HUES48 (cell line): Measurements from ENCODE around the gene MED20.

ENCODE experiments used
- H3K27ac ChIP-seq: one replicate; pipeline ENCODE4 v1.7.0; 2013; ENCODE audit warnings: low read depth, low read length, inconsistent platforms
- H3K27me3 ChIP-seq: 2 replicates; pipeline ENCODE4 v1.6.1; 2013; ENCODE audit warnings: mild to moderate bottlenecking, low read length; ENCODE audit not compliant: control insufficient read depth, insufficient read depth
- H3K36me3 ChIP-seq: 2 replicates; pipeline ENCODE4 v1.6.1; 2013; ENCODE audit warnings: low read length; ENCODE audit not compliant: control insufficient read depth, insufficient read depth
- H3K4me1 ChIP-seq: 2 replicates; pipeline ENCODE4 v1.6.1; 2013; ENCODE audit warnings: mild to moderate bottlenecking, low read length; ENCODE audit not compliant: control insufficient read depth, insufficient read depth
- H3K4me3 ChIP-seq: 2 replicates; pipeline ENCODE4 v1.5.1; 2013; ENCODE audit warnings: mild to moderate bottlenecking, low read depth, low read length
- H3K9ac ChIP-seq: 2 replicates; pipeline ENCODE4 v1.6.1; 2013; ENCODE audit warnings: mild to moderate bottlenecking, low read depth, low read length, moderate library complexity
- H3K9me3 ChIP-seq: 2 replicates; pipeline ENCODE4 v1.6.1; 2013; ENCODE audit warnings: low read length; ENCODE audit not compliant: control insufficient read depth, insufficient read depth

The MED20 gene, protein sequence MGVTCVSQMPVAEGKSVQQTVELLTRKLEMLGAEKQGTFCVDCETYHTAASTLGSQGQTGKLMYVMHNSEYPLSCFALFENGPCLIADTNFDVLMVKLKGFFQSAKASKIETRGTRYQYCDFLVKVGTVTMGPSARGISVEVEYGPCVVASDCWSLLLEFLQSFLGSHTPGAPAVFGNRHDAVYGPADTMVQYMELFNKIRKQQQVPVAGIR

GRCh38 chr6:41920921-41921711, at the start of gene MED20, which contains the start of gene BYSL:
Gene MED20 (minus strand): TSS chr6:41921139. CDS start chr6:41921018, 121 bp downstream.
Gene BYSL (plus strand): TSS chr6:41921499. CDS start chr6:41921563, 64 bp downstream.
- no peaks in the 10 kb centered on the region for H3K9me3 ChIP-seq
- peak within 1 kb of the TSS; percentile 98 for H3K4me3 ChIP-seq
- H3K27ac ChIP-seq: peak within 1 kb of the TSS; percentile 100
- peaks cover 35% of the 10 kb centered on the region for H3K36me3 ChIP-seq
- H3K9ac ChIP-seq: peak within 1 kb of the TSS; percentile 98
- peaks cover 8% of the 10 kb centered on the region for H3K4me1 ChIP-seq
- H3K27me3 ChIP-seq: no peaks in the 10 kb centered on the region

DNA sequence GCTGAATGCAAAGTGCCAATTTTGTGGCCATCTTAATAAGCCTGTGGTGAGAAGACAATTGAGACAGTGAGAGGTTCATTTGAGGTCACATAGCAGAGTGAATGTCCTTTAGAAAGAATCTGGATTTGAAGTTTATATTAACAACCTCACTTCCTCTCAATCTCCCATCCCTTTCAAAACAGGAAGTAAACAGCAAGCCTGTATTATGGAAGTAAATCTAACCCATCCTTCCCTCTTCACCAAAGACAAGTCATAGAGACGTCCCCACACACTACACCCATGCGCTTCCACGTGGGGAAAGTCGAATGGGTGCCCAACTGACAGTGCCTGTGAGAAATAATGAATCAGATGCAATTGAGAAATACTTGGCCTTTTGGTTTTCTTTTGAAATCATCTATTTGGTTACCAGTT, 49.5 kb upstream of the MED20 start:
- Histone ChIP-seq H3K9me3 (no peaks in the 10 kb centered on the region), H3K36me3 (no peaks in the 10 kb centered on the region), H3K27me3 (no peaks in the 10 kb centered on the region), H3K27ac (no peak overlapping the region), H3K4me1 (peaks cover 24% of the 10 kb centered on the region), H3K4me3 (no peak overlapping the region), H3K9ac (no peak overlapping the region)

- H3K9ac ChIP-seq: peak overlapping the region; percentile 44; the same call in 1 of the 2 replicates
- peaks cover 40% of the 10 kb centered on the region for H3K4me1 ChIP-seq
- no peak overlapping the region for H3K4me3 ChIP-seq
- no peaks in the 10 kb centered on the region for H3K9me3 ChIP-seq
- H3K36me3 ChIP-seq: no peaks in the 10 kb centered on the region
- peak overlapping the region; percentile 94 for H3K27ac ChIP-seq
- no peaks in the 10 kb centered on the region for H3K27me3 ChIP-seq
Observed at GRCh38 chr6:41967312-41968287, 46.7 kb upstream of the MED20 start.

GRCh38 chr6:41966961-41967311, 46.0 kb upstream of the MED20 start:
- Histone ChIP-seq H3K36me3 (no peaks in the 10 kb centered on the region), H3K9me3 (no peaks in the 10 kb centered on the region), H3K27me3 (no peaks in the 10 kb centered on the region), H3K9ac (peak overlapping the region; percentile 44), H3K4me3 (no peak overlapping the region), H3K4me1 (peaks cover 40% of the 10 kb centered on the region), H3K27ac (peak overlapping the region; percentile 94)

GRCh38 chr6:41966214-41966920, 45.4 kb upstream of the MED20 start:
- Histone ChIP-seq H3K27me3 (no peaks in the 10 kb centered on the region), H3K36me3 (no peaks in the 10 kb centered on the region), H3K4me1 (peaks cover 40% of the 10 kb centered on the region), H3K9ac (peak overlapping the region; percentile 44), H3K4me3 (no peak overlapping the region), H3K27ac (peak overlapping the region; percentile 94), H3K9me3 (no peaks in the 10 kb centered on the region)

- Histone ChIP-seq H3K27ac (peak overlapping the region; percentile 94), H3K9me3 (no peaks in the 10 kb centered on the region), H3K36me3 (no peaks in the 10 kb centered on the region), H3K4me3 (peak overlapping the region; percentile 39; the same call in 1 of the 2 replicates), H3K4me1 (peaks cover 40% of the 10 kb centered on the region), H3K27me3 (no peaks in the 10 kb centered on the region), H3K9ac (peak overlapping the region; percentile 45; the same call in 1 of the 2 replicates)
Observed at GRCh38 chr6:41965429-41966213, 44.7 kb upstream of the MED20 start.

- Histone ChIP-seq H3K4me1 (peaks cover 40% of the 10 kb centered on the region), H3K27me3 (no peaks in the 10 kb centered on the region), H3K27ac (no peak overlapping the region), H3K9ac (no peak overlapping the region), H3K36me3 (no peaks in the 10 kb centered on the region), H3K9me3 (no peaks in the 10 kb centered on the region), H3K4me3 (no peak overlapping the region)
Observed at GRCh38 chr6:41964201-41964887, 43.4 kb upstream of the MED20 start.

DNA sequence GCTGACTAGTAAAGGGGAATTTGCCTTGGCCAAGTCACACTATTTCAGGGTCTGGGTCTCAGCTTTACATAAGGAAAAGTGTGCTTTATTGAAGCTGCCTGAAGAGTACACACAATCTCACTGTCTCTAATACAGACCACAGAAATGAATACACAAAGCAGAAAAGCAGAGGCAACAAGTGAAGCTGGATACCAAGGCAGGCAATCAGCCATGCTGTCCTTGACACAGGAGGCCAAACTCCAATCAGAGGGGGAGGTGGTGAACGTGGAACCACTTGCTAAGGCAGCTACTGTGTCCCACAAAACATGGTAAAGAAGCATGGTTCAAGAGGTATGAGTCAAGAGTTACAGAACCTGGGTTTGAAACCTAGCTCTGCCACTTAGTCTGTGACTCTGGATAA, 42.4 kb upstream of the MED20 start:
- no peak overlapping the region for H3K9ac ChIP-seq
- peaks cover 40% of the 10 kb centered on the region for H3K4me1 ChIP-seq
- H3K9me3 ChIP-seq: no peaks in the 10 kb centered on the region
- no peak overlapping the region for H3K4me3 ChIP-seq
- no peak overlapping the region for H3K27ac ChIP-seq
- H3K27me3 ChIP-seq: no peaks in the 10 kb centered on the region
- H3K36me3 ChIP-seq: no peaks in the 10 kb centered on the region

DNA sequence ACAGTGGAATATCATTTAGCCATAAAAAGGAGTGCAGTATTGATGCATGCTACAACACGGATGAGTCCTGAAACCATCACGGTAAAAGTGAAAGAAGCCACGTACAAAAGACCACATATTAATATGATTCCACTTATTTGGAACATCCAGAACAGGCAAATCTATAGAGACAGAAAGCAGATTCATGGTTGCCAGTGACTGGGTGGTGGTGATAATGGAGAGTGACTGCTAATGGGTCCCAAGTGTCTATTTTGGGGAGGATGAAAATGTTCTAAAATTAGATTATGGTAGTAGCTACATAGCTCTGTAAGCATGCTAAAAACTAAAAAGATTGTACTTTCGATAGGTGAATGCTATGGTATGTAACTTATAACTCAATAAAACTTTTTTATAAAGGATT, 39.1 kb upstream of the MED20 start:
- H3K27ac ChIP-seq: no peak overlapping the region
- peaks cover 12% of the 10 kb centered on the region for H3K4me1 ChIP-seq

More for the DNA sequence above, 39.1 kb upstream of the MED20 start:
- Histone ChIP-seq H3K9ac (no peak overlapping the region), H3K9me3 (no peaks in the 10 kb centered on the region), H3K4me3 (no peak overlapping the region), H3K36me3 (no peaks in the 10 kb centered on the region), H3K27me3 (no peaks in the 10 kb centered on the region)
